ENCODE measurements around the gene TEKT4.
"Not testable (repeated sequence)": the region's sequence is repeated elsewhere in the genome, so short reads cannot be mapped to it uniquely, and the experiment has no call there.

GRCh38 chr2:94878575-94878974 lies 7.3 kb downstream of the TEKT4 start:
- TF ChIP-seq, protein P1, sequence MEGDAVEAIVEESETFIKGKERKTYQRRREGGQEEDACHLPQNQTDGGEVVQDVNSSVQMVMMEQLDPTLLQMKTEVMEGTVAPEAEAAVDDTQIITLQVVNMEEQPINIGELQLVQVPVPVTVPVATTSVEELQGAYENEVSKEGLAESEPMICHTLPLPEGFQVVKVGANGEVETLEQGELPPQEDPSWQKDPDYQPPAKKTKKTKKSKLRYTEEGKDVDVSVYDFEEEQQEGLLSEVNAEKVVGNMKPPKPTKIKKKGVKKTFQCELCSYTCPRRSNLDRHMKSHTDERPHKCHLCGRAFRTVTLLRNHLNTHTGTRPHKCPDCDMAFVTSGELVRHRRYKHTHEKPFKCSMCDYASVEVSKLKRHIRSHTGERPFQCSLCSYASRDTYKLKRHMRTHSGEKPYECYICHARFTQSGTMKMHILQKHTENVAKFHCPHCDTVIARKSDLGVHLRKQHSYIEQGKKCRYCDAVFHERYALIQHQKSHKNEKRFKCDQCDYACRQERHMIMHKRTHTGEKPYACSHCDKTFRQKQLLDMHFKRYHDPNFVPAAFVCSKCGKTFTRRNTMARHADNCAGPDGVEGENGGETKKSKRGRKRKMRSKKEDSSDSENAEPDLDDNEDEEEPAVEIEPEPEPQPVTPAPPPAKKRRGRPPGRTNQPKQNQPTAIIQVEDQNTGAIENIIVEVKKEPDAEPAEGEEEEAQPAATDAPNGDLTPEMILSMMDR (IDR thresholded peaks at IDR 0.05; ENCODE audit: extremely low read depth in 1 of 2, insufficient read depth in 1 of 2, low read depth in 1 of 2, low read length in 2 of 2), result not testable (repeated sequence)
- TF ChIP-seq POLR2AphosphoS5 (IDR thresholded peaks at IDR 0.05; ENCODE audit: insufficient read depth, low read depth, low read length); EZH2 (IDR thresholded peaks at IDR 0.05; ENCODE audit: borderline replicate concordance, low read depth, low read length, severe bottlenecking); POLR2A (IDR thresholded peaks at IDR 0.05; ENCODE audit: low read depth, low read length); GATA2 (IDR thresholded peaks at IDR 0.05; ENCODE audit: insufficient read depth, insufficient read length, low read depth, low read length); MYC (IDR thresholded peaks at IDR 0.05; ENCODE audit: low read depth, low read length); JUN (IDR thresholded peaks at IDR 0.05; ENCODE audit: borderline replicate concordance, insufficient read depth, insufficient read length, low read depth): not testable (repeated sequence)

All from endothelial cell of umbilical vein (primary cell).